ENCODE measurements around the gene IL1F10. TPM values are rescaled to one million over a fixed set of nuclear protein-coding genes. Genes with fewer than 3 reads are reported as not detected.

Gene IL1F10
- polyA plus RNA-seq, 1 donor (not counting 4 experiments of a cell fraction or from before 2014, with no cell fraction given), result 0.37 TPM

GRCh38 chr2:113038291-113038690 lies 29.5 kb upstream of the IL1F10 start:
- Histone ChIP-seq H3K27me3 (ENCODE audit: control insufficient read depth, extremely low read depth, insufficient read depth, low read length) (no peaks in the 10 kb centered on the region), H3K9me1 (ENCODE audit: control insufficient read depth, extremely low read depth, insufficient read depth, low read length) (no peaks in the 10 kb centered on the region), H3K4me3 (ENCODE audit: control insufficient read depth in 2 of 3, extremely low read depth in 1 of 3, insufficient read depth in 2 of 3, low read depth in 1 of 3, low read length in 3 of 3) (no peak overlapping the region), H2AFZ (ENCODE audit: control insufficient read depth, low read length) (no peak overlapping the region), H3K4me1 (ENCODE audit: control insufficient read depth, extremely low read depth, insufficient read depth, low read length) (no peaks in the 10 kb centered on the region), H3K79me2 (ENCODE audit: control insufficient read depth, insufficient read depth, low read length) (no peaks in the 10 kb centered on the region), H3K27ac (ENCODE audit: control insufficient read depth, insufficient read depth, low read length) (no peak overlapping the region), H3K9me3 (ENCODE audit: control insufficient read depth, low read depth, low read length) (no peaks in the 10 kb centered on the region), H3K9ac (ENCODE audit: control insufficient read depth, extremely low read depth, insufficient read depth, low read length) (no peak overlapping the region), H4K20me1 (ENCODE audit: control insufficient read depth, extremely low read depth, insufficient read depth, low read length) (no peaks in the 10 kb centered on the region), H3K36me3 (ENCODE audit: control insufficient read depth in 2 of 2, extremely low read depth in 1 of 2, insufficient read depth in 2 of 2, low read length in 2 of 2) (no peaks in the 10 kb centered on the region), H3K4me2 (ENCODE audit: control insufficient read depth, extremely low read depth, insufficient read depth, low read depth, low read length) (no peak overlapping the region)
- FAIRE-seq (no peak), DNase-seq (ENCODE audit: low read depth, low spot score) (no peak)
- dilution Hi-C loops (cut with MboI; ENCODE audit: extremely low pct_ligation_motif_present, low sequenced_read_pairs), result no loop called here
- TF ChIP-seq EZH2 (IDR thresholded peaks at IDR 0.05; ENCODE audit: low read length) (no peak), CTCF (optimal IDR thresholded peaks at IDR 0.05 in 1 of 3, IDR thresholded peaks at IDR 0.05 in 1 of 3, conservative IDR thresholded peaks at IDR 0.05 in 1 of 3; ENCODE audit: extremely low read depth in 1 of 3, insufficient read depth in 2 of 3, low read length in 3 of 3) (no peak)

GRCh38 chr2:113039158-113039557 lies 28.6 kb upstream of the IL1F10 start:
- FAIRE-seq, result no peak
- dilution Hi-C loops (cut with MboI; ENCODE audit: extremely low pct_ligation_motif_present, low sequenced_read_pairs), result no loop called here

More at GRCh38 chr2:113039158-113039557, 28.6 kb upstream of the IL1F10 start:
- Histone ChIP-seq H3K4me2 (ENCODE audit: control insufficient read depth, extremely low read depth, insufficient read depth, low read depth, low read length) (no peak overlapping the region), H3K9ac (ENCODE audit: control insufficient read depth, extremely low read depth, insufficient read depth, low read length) (no peak overlapping the region), H3K79me2 (ENCODE audit: control insufficient read depth, insufficient read depth, low read length) (no peaks in the 10 kb centered on the region), H3K27me3 (ENCODE audit: control insufficient read depth, extremely low read depth, insufficient read depth, low read length) (no peaks in the 10 kb centered on the region), H3K36me3 (ENCODE audit: control insufficient read depth in 2 of 2, extremely low read depth in 1 of 2, insufficient read depth in 2 of 2, low read length in 2 of 2) (no peaks in the 10 kb centered on the region), H2AFZ (ENCODE audit: control insufficient read depth, low read length) (no peak overlapping the region), H3K4me3 (ENCODE audit: control insufficient read depth in 2 of 3, extremely low read depth in 1 of 3, insufficient read depth in 2 of 3, low read depth in 1 of 3, low read length in 3 of 3) (no peak overlapping the region), H4K20me1 (ENCODE audit: control insufficient read depth, extremely low read depth, insufficient read depth, low read length) (no peaks in the 10 kb centered on the region), H3K4me1 (ENCODE audit: control insufficient read depth, extremely low read depth, insufficient read depth, low read length) (no peaks in the 10 kb centered on the region), H3K9me3 (ENCODE audit: control insufficient read depth, low read depth, low read length) (no peaks in the 10 kb centered on the region), H3K27ac (ENCODE audit: control insufficient read depth, insufficient read depth, low read length) (no peak overlapping the region), H3K9me1 (ENCODE audit: control insufficient read depth, extremely low read depth, insufficient read depth, low read length) (no peaks in the 10 kb centered on the region)
- no peak for DNase-seq (ENCODE audit: low read depth, low spot score)
- no peak for TF ChIP-seq CTCF (optimal IDR thresholded peaks at IDR 0.05 in 1 of 3, IDR thresholded peaks at IDR 0.05 in 1 of 3, conservative IDR thresholded peaks at IDR 0.05 in 1 of 3; ENCODE audit: extremely low read depth in 1 of 3, insufficient read depth in 2 of 3, low read length in 3 of 3)
- no peak for TF ChIP-seq EZH2 (IDR thresholded peaks at IDR 0.05; ENCODE audit: low read length)

All from keratinocyte (primary cell).